Mesendoderm (in vitro differentiated cells): ENCODE measurements around the gene BBS5.

ENCODE experiments used
- DNase-seq: peaks from one replicate; pipeline ENCODE4 v3.0.0; 2013
- H2AK5ac ChIP-seq: 2 replicates; pipeline ENCODE4 v1.6.1; 2013; ENCODE audit warnings: low read length, inconsistent platforms
- H2BK120ac ChIP-seq: 2 replicates; pipeline ENCODE4 v1.6.1; 2013; ENCODE audit warnings: low read depth, mild to moderate bottlenecking, low read length, moderate library complexity, mixed read lengths
- H2BK15ac ChIP-seq: replicated peaks from 2 replicates; pipeline ENCODE4 v1.6.1; 2013; ENCODE audit warnings: low read depth, mild to moderate bottlenecking, moderate library complexity
- H2BK5ac ChIP-seq: 2 replicates; pipeline ENCODE4 v1.6.1; 2013; ENCODE audit warnings: low read length, inconsistent platforms
- H3K18ac ChIP-seq: 2 replicates; pipeline ENCODE4 v1.6.1; 2013; ENCODE audit warnings: mild to moderate bottlenecking, low read length, mixed read lengths
- H3K23ac ChIP-seq: one replicate; pipeline ENCODE4 v1.6.1; 2013; ENCODE audit warnings: low read length
- H3K27ac ChIP-seq: 2 replicates; pipeline ENCODE4 v1.5.1; 2013; ENCODE audit warnings: low read depth, mild to moderate bottlenecking, inconsistent platforms, low read length, moderate library complexity
- H3K27me3 ChIP-seq: 2 replicates; pipeline ENCODE4 v1.6.1; 2013; ENCODE audit warnings: low read length, control low read depth, mild to moderate bottlenecking, inconsistent platforms; ENCODE audit not compliant: insufficient read depth, poor library complexity
- H3K36me3 ChIP-seq: 2 replicates; pipeline ENCODE4 v1.6.1; 2013; ENCODE audit warnings: low read length, inconsistent platforms; ENCODE audit not compliant: control insufficient read depth, insufficient read depth
- H3K4ac ChIP-seq: one replicate; pipeline ENCODE4 v1.6.1; 2013; ENCODE audit warnings: low read depth, mild to moderate bottlenecking, low read length, moderate library complexity
- H3K4me1 ChIP-seq: 2 replicates; pipeline ENCODE4 v1.6.1; 2013; ENCODE audit warnings: low read depth, low read length, inconsistent platforms; ENCODE audit not compliant: control insufficient read depth
- H3K4me2 ChIP-seq: 2 replicates; pipeline ENCODE4 v1.6.1; 2013; ENCODE audit warnings: low read length
- H3K4me3 ChIP-seq: 2 replicates; pipeline ENCODE4 v1.5.1; 2013; ENCODE audit warnings: mild to moderate bottlenecking, low read length
- H3K56ac ChIP-seq: one replicate; pipeline ENCODE4 v1.6.1; 2013; ENCODE audit warnings: low read length
- H3K79me1 ChIP-seq: 2 replicates; pipeline ENCODE4 v1.6.1; 2013; ENCODE audit warnings: low read length, inconsistent platforms
- H3K79me2 ChIP-seq: 2 replicates; pipeline ENCODE4 v1.6.1; 2013; ENCODE audit warnings: mild to moderate bottlenecking, low read length; ENCODE audit not compliant: control insufficient read depth, insufficient read depth
- H3K9ac ChIP-seq: 2 replicates; pipeline ENCODE4 v1.6.1; 2013; ENCODE audit warnings: low read length, inconsistent platforms
- H4K5ac ChIP-seq: one replicate; pipeline ENCODE4 v1.6.1; 2013; ENCODE audit warnings: low read length
- H4K8ac ChIP-seq: one replicate; pipeline ENCODE4 v1.6.1; 2013; ENCODE audit warnings: low read depth, mild to moderate bottlenecking, control low read depth, low read length, moderate library complexity
- WGBS: extraction: QIAGEN DNeasy Blood & Tissue Kit; methylation state at CpG from one replicate; pipeline ENCODE4 v1.1.7; 2013; ENCODE audit warnings: low lambda C conversion rate, missing lambda C conversion rate; ENCODE audit not compliant: insufficient coverage; ENCODE audit errors: extremely low coverage; 5-methylcytosine and 5-hydroxymethylcytosine counted together

Gene BBS5

DNA sequence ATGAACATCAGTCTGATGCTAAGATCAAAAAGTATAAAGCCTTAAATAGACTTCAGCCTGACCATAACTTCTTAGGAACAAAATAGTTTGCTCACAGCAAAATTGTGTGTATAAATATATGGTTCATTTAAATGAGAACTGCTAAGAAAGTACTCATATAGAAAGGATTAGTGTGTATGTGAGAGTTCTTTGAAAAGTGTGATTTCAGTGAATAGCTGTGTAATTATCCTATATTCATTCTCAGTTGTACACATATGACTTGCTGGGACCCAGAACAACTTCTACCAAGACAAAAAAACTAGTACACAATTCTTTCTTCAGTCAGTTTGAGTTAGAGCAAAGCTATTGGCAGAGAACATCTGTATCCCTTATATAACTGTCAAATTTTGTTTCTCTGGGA, 7.2 kb downstream of the BBS5 start:
- H4K8ac ChIP-seq, result no peak overlapping the region
- no peak overlapping the region for H2AK5ac ChIP-seq
- no peaks in the 10 kb centered on the region for H3K79me2 ChIP-seq
- no peak overlapping the region for H2BK120ac ChIP-seq
- H3K27me3 ChIP-seq, result no peaks in the 10 kb centered on the region
- no peaks in the 10 kb centered on the region for H3K79me1 ChIP-seq
- H2BK5ac ChIP-seq, result no peak overlapping the region
- no peak overlapping the region for H4K5ac ChIP-seq
- no peak overlapping the region for H3K27ac ChIP-seq
- no peak overlapping the region for H3K4ac ChIP-seq
- no peak overlapping the region for H3K4me3 ChIP-seq
- H3K23ac ChIP-seq, result no peak overlapping the region
- H3K4me1 ChIP-seq, result no peaks in the 10 kb centered on the region
- no peak for DNase-seq
- H2BK15ac ChIP-seq, result no peak overlapping the region
- no peaks in the 10 kb centered on the region for H3K36me3 ChIP-seq
- H3K4me2 ChIP-seq, result no peak overlapping the region
- no peak overlapping the region for H3K9ac ChIP-seq
- no peak overlapping the region for H3K56ac ChIP-seq
- H3K18ac ChIP-seq, result no peak overlapping the region

DNA sequence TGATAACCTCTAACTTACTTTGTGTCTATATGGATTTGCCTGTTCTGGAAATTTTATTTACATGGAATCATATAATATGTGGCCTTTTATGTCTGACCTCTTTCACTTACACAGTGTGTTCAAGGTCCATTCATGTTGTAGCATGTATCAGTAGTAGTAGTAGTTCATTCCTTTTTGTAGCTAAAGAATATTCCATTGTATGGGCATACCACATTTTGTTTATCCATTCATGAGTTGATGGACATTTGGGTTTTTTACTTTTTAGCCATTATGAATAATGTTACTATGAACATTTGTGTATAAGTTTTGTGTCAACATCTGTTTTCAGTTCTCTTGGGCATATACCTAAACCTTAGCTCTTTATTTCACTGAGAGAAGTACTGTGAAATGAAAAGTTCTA, 11.5 kb downstream of the BBS5 start:
- H3K23ac ChIP-seq, result no peak overlapping the region
- H3K27me3 ChIP-seq, result no peaks in the 10 kb centered on the region
- no peaks in the 10 kb centered on the region for H3K36me3 ChIP-seq

DNA sequence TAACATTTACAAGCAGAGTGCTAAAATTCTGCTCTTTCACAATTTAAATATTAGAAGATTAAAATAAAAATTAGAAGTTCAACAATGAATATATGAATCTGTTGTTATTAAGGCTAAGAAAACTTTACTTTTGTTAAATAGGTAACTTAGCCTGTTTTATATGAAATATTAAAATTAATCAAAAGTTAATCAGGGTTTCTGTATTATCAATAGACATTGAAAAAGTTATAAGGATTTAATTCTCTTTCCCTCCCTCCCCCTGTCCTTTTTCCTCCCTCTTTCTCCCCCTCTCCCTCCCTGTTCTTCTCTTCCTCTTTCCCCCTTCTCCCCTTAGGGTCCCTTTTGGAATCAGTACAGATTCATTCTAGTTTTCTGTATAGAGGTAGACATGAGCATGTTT, 12.1 kb downstream of the BBS5 start:
- Histone ChIP-seq H4K5ac (no peak overlapping the region), H2BK120ac (no peak overlapping the region), H3K4ac (no peak overlapping the region), H3K9ac (no peak overlapping the region), H3K79me2 (no peaks in the 10 kb centered on the region), H3K27ac (no peak overlapping the region), H3K79me1 (no peaks in the 10 kb centered on the region), H2BK15ac (no peak overlapping the region), H3K56ac (no peak overlapping the region), H3K23ac (no peak overlapping the region), H3K36me3 (no peaks in the 10 kb centered on the region), H3K4me3 (no peak overlapping the region), H3K4me2 (no peak overlapping the region), H3K27me3 (no peaks in the 10 kb centered on the region), H2BK5ac (no peak overlapping the region), H4K8ac (no peak overlapping the region), H3K4me1 (no peaks in the 10 kb centered on the region), H3K18ac (no peak overlapping the region), H2AK5ac (no peak overlapping the region)
- no peak for DNase-seq

More for the DNA sequence above, 11.5 kb downstream of the BBS5 start:
- no peak overlapping the region for H2BK15ac ChIP-seq
- H3K79me1 ChIP-seq, result no peaks in the 10 kb centered on the region
- no peak overlapping the region for H2BK5ac ChIP-seq
- no peak overlapping the region for H3K4me3 ChIP-seq
- H3K18ac ChIP-seq, result no peak overlapping the region
- H3K4me2 ChIP-seq, result no peak overlapping the region
- no peaks in the 10 kb centered on the region for H3K79me2 ChIP-seq
- H2AK5ac ChIP-seq, result no peak overlapping the region
- no peaks in the 10 kb centered on the region for H3K4me1 ChIP-seq
- no peak overlapping the region for H4K8ac ChIP-seq
- no peak for DNase-seq
- H3K4ac ChIP-seq, result no peak overlapping the region
- no peak overlapping the region for H3K56ac ChIP-seq
- H3K9ac ChIP-seq, result no peak overlapping the region
- H3K27ac ChIP-seq, result no peak overlapping the region
- H2BK120ac ChIP-seq, result no peak overlapping the region
- H4K5ac ChIP-seq, result no peak overlapping the region

DNA sequence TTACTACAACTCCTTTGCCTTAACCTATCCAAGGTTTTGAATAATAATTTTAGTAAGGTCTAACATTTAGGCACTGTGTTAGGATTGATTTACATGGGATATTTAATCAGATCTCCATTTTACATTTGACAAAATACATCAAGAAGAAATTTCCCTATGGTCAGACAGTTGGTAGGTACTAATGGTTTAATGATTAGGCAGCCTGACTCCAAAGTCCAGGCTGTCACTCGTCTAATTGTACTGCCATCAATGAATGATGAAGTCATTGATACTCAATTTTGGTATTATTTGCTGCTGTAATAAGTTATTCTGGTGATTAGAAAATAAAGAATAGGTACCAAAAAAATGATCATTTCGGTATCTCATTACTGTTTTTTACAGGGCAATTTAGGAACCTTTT, 14.1 kb downstream of the BBS5 start:
- no CpG with 5 or more reads among the region's 2 CpGs for WGBS
- H2BK5ac ChIP-seq, result no peak overlapping the region
- no peak overlapping the region for H3K4ac ChIP-seq
- no peak overlapping the region for H4K8ac ChIP-seq
- no peaks in the 10 kb centered on the region for H3K4me1 ChIP-seq
- H3K36me3 ChIP-seq, result no peaks in the 10 kb centered on the region
- no peak for DNase-seq
- no peak overlapping the region for H4K5ac ChIP-seq
- H2AK5ac ChIP-seq, result no peak overlapping the region
- no peaks in the 10 kb centered on the region for H3K27me3 ChIP-seq
- H3K4me2 ChIP-seq, result no peak overlapping the region
- no peak overlapping the region for H2BK120ac ChIP-seq
- no peak overlapping the region for H3K9ac ChIP-seq
- H2BK15ac ChIP-seq, result no peak overlapping the region
- no peak overlapping the region for H3K23ac ChIP-seq
- H3K79me1 ChIP-seq, result no peaks in the 10 kb centered on the region
- H3K27ac ChIP-seq, result no peak overlapping the region
- no peak overlapping the region for H3K18ac ChIP-seq
- H3K56ac ChIP-seq, result no peak overlapping the region
- H3K79me2 ChIP-seq, result no peaks in the 10 kb centered on the region
- H3K4me3 ChIP-seq, result no peak overlapping the region

DNA sequence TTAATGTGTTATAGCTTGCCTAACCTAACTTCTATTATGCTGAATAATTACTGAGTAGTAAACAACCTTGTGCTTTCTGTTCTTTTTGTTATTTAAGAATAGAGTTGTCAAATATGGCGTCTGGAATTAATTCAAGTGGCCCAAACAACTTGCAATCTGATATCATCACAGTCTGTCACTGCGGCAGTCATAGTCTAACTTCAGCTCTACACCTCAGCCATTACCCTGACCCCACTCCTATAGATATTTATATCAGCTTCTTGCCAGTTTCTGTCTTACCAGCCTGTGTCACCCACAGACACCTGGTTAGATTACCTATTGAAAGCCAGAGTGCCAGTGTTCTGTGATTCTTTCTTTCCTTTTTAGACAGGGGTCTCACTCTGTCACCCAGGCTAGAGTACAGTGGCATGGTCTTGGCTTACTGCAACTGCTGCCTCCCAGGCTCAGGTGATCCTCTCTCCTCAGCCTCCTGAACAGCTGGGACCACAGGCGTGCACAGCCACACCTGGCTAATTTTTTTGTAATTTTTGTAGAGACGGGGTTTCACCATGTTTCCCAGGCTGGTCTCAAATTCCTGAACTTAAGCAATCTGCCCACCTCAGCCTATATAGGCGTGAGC, 16.1 kb downstream of the BBS5 start:
- no CpG with 5 or more reads among the region's 5 CpGs for WGBS
- H3K79me1 ChIP-seq, result no peaks in the 10 kb centered on the region
- H3K4me3 ChIP-seq, result no peak overlapping the region
- H4K5ac ChIP-seq, result no peak overlapping the region
- no peak overlapping the region for H2BK5ac ChIP-seq
- no peak overlapping the region for H3K4me2 ChIP-seq
- no peak overlapping the region for H3K4ac ChIP-seq
- no peak overlapping the region for H2BK15ac ChIP-seq
- no peak overlapping the region for H2BK120ac ChIP-seq
- no peaks in the 10 kb centered on the region for H3K79me2 ChIP-seq
- DNase-seq, result no peak
- no peak overlapping the region for H2AK5ac ChIP-seq
- no peak overlapping the region for H3K23ac ChIP-seq
- H3K56ac ChIP-seq, result no peak overlapping the region
- no peaks in the 10 kb centered on the region for H3K4me1 ChIP-seq
- H3K27me3 ChIP-seq, result no peaks in the 10 kb centered on the region
- no peak overlapping the region for H3K18ac ChIP-seq
- no peak overlapping the region for H4K8ac ChIP-seq
- no peaks in the 10 kb centered on the region for H3K36me3 ChIP-seq
- no peak overlapping the region for H3K27ac ChIP-seq
- no peak overlapping the region for H3K9ac ChIP-seq

DNA sequence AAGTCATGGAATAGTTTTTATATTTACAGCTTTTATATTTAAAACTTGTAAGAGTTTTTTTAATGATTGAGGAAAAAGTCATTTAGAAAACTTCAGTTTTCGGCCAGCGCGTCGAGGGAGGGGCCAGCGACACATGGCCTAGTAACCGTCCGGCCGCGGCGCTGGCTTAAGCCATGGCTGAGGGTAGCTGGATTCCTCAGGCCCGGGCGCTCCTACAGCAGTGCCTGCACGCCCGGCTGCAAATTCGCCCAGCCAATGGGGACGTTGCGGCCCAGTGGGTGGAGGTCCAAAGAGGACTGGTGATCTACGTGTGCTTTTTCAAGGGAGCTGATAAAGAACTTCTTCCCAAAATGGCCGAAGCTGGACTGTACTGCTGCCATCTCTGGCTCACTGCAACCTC, 25.4 kb downstream of the BBS5 start:
- H3K56ac ChIP-seq, result no peak overlapping the region
- no peaks in the 10 kb centered on the region for H3K4me1 ChIP-seq
- no peak overlapping the region for H3K23ac ChIP-seq
- no peak overlapping the region for H4K5ac ChIP-seq
- H2BK15ac ChIP-seq, result no peak overlapping the region
- no peak overlapping the region for H2BK5ac ChIP-seq
- H3K27me3 ChIP-seq, result no peaks in the 10 kb centered on the region
- H2BK120ac ChIP-seq, result no peak overlapping the region
- H3K9ac ChIP-seq, result no peak overlapping the region
- no peak overlapping the region for H3K4me2 ChIP-seq
- H3K4me3 ChIP-seq, result no peak overlapping the region
- H2AK5ac ChIP-seq, result no peak overlapping the region
- no peaks in the 10 kb centered on the region for H3K79me1 ChIP-seq
- no peak overlapping the region for H4K8ac ChIP-seq
- H3K36me3 ChIP-seq, result no peaks in the 10 kb centered on the region
- H3K18ac ChIP-seq, result no peak overlapping the region
- no peak overlapping the region for H3K27ac ChIP-seq
- no peaks in the 10 kb centered on the region for H3K79me2 ChIP-seq
- no CpG with 5 or more reads among the region's 19 CpGs for WGBS
- no peak for DNase-seq
- H3K4ac ChIP-seq, result no peak overlapping the region
